Liver (tissue), 9 donors: Measurements from ENCODE around the gene NIPAL4. TPM values are rescaled to one million over a fixed set of nuclear protein-coding genes. Genes with fewer than 3 reads are reported as not detected.
A peak's percentile ranks its signal among the peaks of the same experiment; 100 is the strongest.

ENCODE experiments used
- DNase-seq: peaks from one replicate; pipeline ENCODE4 v3.0.0-alpha.2; 2017; ENCODE audit warnings: low spot score
- H3K27ac ChIP-seq, 2 donors: one replicate each; pipeline ENCODE4 v1.7.0; 2013; ENCODE audit warnings: inconsistent platforms in 2 of 2, low read length in 2 of 2, control low read depth in 1 of 2, low read depth in 1 of 2, mild to moderate bottlenecking in 1 of 2
- H3K27me3 ChIP-seq, 4 donors: one replicate each; pipeline versions ENCODE4 v1.6.1 to v1.7.0; 2013; ENCODE audit warnings: low read length in 3 of 4, inconsistent platforms in 1 of 4, mild to moderate bottlenecking in 1 of 4, moderate library complexity in 1 of 4; ENCODE audit not compliant: control insufficient read depth in 4 of 4, insufficient read depth in 4 of 4
- H3K36me3 ChIP-seq, 4 donors: one replicate each; pipeline versions ENCODE4 v1.6.1 to v1.7.0; 2013; ENCODE audit warnings: low read length in 3 of 4, mild to moderate bottlenecking in 3 of 4, low read depth in 1 of 4, moderate library complexity in 1 of 4; ENCODE audit not compliant: control insufficient read depth in 4 of 4, insufficient read depth in 3 of 4
- H3K4me1 ChIP-seq, 4 donors: one replicate each; pipeline versions ENCODE4 v1.6.1 to v1.7.0; 2013; ENCODE audit warnings: low read length in 3 of 4, mild to moderate bottlenecking in 3 of 4, moderate library complexity in 1 of 4; ENCODE audit not compliant: control insufficient read depth in 4 of 4, insufficient read depth in 4 of 4
- H3K4me3 ChIP-seq, 3 donors: one replicate each; pipeline versions ENCODE4 v1.6.1 to v1.7.0; 2013; ENCODE audit warnings: low read length in 3 of 3, control low read depth in 1 of 3, low read depth in 1 of 3, mild to moderate bottlenecking in 1 of 3
- H3K9ac ChIP-seq, 2 donors: one replicate each; pipeline ENCODE4 v1.7.0; 2013; ENCODE audit warnings: low read length in 2 of 2, mild to moderate bottlenecking in 2 of 2, moderate library complexity in 2 of 2, control low read depth in 1 of 2, low read depth in 1 of 2
- H3K9me3 ChIP-seq, 4 donors: one replicate each; pipeline versions ENCODE4 v1.6.1 to v1.7.0; 2013; ENCODE audit warnings: low read length in 3 of 4; ENCODE audit not compliant: control insufficient read depth in 4 of 4
- ATF3 ChIP-seq: IDR thresholded peaks from 2 replicates; pipeline ENCODE4 v1.6.1; 2016; ENCODE audit warnings: antibody characterized with exemption
- CTCF ChIP-seq: fragments of 150-350 bp; IDR thresholded peaks from 2 replicates; pipeline ENCODE4 v1.5.1; 2017; ENCODE audit warnings: improper control_type of control experiment, low read depth, low read length; ENCODE audit not compliant: missing input control
- EGR1 ChIP-seq, 2 donors: IDR thresholded peaks; 2 replicates each; pipeline ENCODE4 v1.6.1; 2016 to 2018; ENCODE audit warnings: antibody characterized with exemption in 2 of 2, low read depth in 2 of 2
- FOXA1 ChIP-seq: IDR thresholded peaks from 2 replicates; pipeline ENCODE4 v1.6.1; 2016; ENCODE audit warnings: antibody characterized with exemption
- FOXA2 ChIP-seq: IDR thresholded peaks from 2 replicates; pipeline ENCODE4 v1.6.1; 2016; ENCODE audit warnings: antibody characterized with exemption
- GABPA ChIP-seq, 2 donors: IDR thresholded peaks in 1 of 2; conservative IDR thresholded peaks in 1 of 2; 2 replicates each; pipeline ENCODE4 v1.6.1; 2016; ENCODE audit warnings: antibody characterized with exemption in 2 of 2, mild to moderate bottlenecking in 1 of 2, moderate library complexity in 1 of 2
- HNF4A ChIP-seq, 2 donors: conservative IDR thresholded peaks; 2 replicates each; pipeline ENCODE4 v1.6.1; 2016; ENCODE audit warnings: antibody characterized with exemption in 2 of 2, mild to moderate bottlenecking in 2 of 2
- HNF4G ChIP-seq: IDR thresholded peaks from 2 replicates; pipeline ENCODE4 v1.6.1; 2016; ENCODE audit warnings: antibody characterized with exemption
- JUND ChIP-seq, 2 donors: IDR thresholded peaks; 2 replicates each; pipeline ENCODE4 v1.6.1; 2016; ENCODE audit warnings: antibody characterized with exemption in 2 of 2
- NR2F2 ChIP-seq: IDR thresholded peaks from 2 replicates; pipeline ENCODE4 v1.6.1; 2016; ENCODE audit warnings: antibody characterized with exemption
- RAD21 ChIP-seq, 2 donors: IDR thresholded peaks; 2 replicates each; pipeline ENCODE4 v1.6.1; 2016; ENCODE audit warnings: antibody characterized with exemption in 2 of 2, mild to moderate bottlenecking in 2 of 2
- RXRA ChIP-seq, 2 donors: IDR thresholded peaks; 2 replicates each; pipeline ENCODE4 v1.6.1; 2017 to 2018; ENCODE audit warnings: antibody characterized with exemption in 2 of 2, mild to moderate bottlenecking in 1 of 2
- SP1 ChIP-seq: IDR thresholded peaks from 2 replicates; pipeline ENCODE4 v1.6.1; 2018; ENCODE audit warnings: antibody characterized with exemption, mild to moderate bottlenecking
- TAF1 ChIP-seq: conservative IDR thresholded peaks from 2 replicates; pipeline ENCODE4 v1.6.1; 2016; ENCODE audit warnings: antibody characterized with exemption, mild to moderate bottlenecking
- YY1 ChIP-seq: IDR thresholded peaks from 2 replicates; pipeline ENCODE4 v1.6.1; 2016; ENCODE audit warnings: antibody characterized with exemption, mild to moderate bottlenecking
- ZBTB33 ChIP-seq: IDR thresholded peaks from 2 replicates; pipeline ENCODE4 v1.6.1; 2016; ENCODE audit warnings: antibody characterized with exemption
- WGBS: extraction: QIAGEN DNeasy Blood & Tissue Kit; methylation state at CpG from one replicate; pipeline ENCODE4 v1.1.7; 2013; 5-methylcytosine and 5-hydroxymethylcytosine counted together
- polyA plus RNA-seq, 2 donors: library from polyadenylated mRNA; stranded (reverse) in 1 of 2; unstranded in 1 of 2; fragments of 200-250 nt in 1 of 2; fragments of >200 nt in 1 of 2; fragmentation: Nextera tagmentation in 1 of 2; extraction: Ambion mirVana in 1 of 2; gene quantifications; one replicate each; pipeline versions ENCODE4 v1.2.1 to v1.2.3, GENCODE V29; 2013 to 2015
- total RNA-seq, 2 donors: library from RNA; depleted of rRNA; stranded (reverse); fragments of >200 nt; gene quantifications; one replicate each; pipeline ENCODE4 v1.2.3, GENCODE V29; 2014
- TF ChIP-seq, protein P1 (sequence below): IDR thresholded peaks from 2 replicates; pipeline ENCODE4 v1.6.1; 2016; ENCODE audit warnings: antibody characterized with exemption
- TF ChIP-seq, protein P2 (sequence below): IDR thresholded peaks from 2 replicates; pipeline ENCODE4 v1.6.1; 2016; ENCODE audit warnings: antibody characterized with exemption, mild to moderate bottlenecking
- donor health status: healthy.
- donor health status: healthy.
- donor health status: healthy.
- donor health status: healthy.
- donor health status: healthy.

Gene NIPAL4
- total and polyA plus RNA-seq, 4 donors: not detected

DNA sequence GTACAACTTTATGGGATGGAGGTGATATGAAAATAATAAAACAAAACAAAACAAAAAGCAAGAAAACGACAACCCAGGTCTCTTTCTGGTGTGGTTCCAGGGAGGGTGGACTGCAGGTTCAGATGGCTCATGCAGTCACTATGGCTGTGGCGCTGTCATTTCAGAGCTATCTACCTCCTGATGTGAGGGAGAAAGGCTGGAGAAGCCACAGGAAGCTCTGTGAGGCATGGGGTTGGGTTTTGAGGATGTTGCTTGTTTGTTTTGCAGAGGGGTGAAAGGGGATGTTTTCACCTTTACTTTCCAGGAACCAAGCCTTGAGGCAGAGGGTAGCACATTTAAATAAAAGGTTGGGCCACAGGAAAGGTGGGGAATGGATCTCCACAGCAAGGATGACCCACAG is 18.7 kb downstream of the NIPAL4 start:
- Histone ChIP-seq H3K9me3 (no peaks in the 10 kb centered on the region), H3K27me3 (no peaks in the 10 kb centered on the region), H3K9ac (no peak overlapping the region), H3K4me3 (no peak overlapping the region), H3K27ac (peak overlapping the region; percentile 31 to 75), H3K4me1 (peaks cover 12 to 36% (median 32%) of the 10 kb centered on the region in 4 donors), H3K36me3 (no peaks in the 10 kb centered on the region)
- no peak for DNase-seq
- no peak for TF ChIP-seq TAF1
- 81% methylated on average over 2 of the region's 2 CpGs for WGBS

DNA sequence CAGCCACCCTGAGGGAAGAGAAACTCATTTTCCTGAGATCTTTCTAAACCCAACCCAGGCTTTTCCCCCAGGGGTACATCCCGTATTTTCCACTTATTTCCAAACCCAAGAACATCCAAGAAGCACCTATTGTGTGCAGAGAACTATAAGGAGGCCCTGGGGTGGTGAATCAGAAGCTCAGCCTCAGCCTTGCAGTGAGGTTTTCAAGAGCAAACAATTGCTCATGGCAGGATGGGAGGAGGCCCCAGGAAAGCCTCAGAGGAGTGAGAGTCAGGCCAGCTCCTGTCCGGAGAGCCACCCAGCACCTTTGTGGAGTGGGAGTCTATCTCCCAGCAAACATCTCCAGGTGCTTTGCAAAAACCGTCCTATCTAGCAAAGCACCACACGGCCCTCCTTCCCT is 19.2 kb downstream of the NIPAL4 start:
- peak overlapping the region; percentile 49 to 75 for H3K27ac ChIP-seq
- no peaks in the 10 kb centered on the region for H3K27me3 ChIP-seq
- H3K4me3 ChIP-seq: no peak overlapping the region
- no peak overlapping the region for H3K9ac ChIP-seq
- H3K4me1 ChIP-seq: peaks cover 12 to 36% (median 32%) of the 10 kb centered on the region in 4 donors
- TF ChIP-seq FOXA1 (no peak), RXRA (IDR thresholded peaks at IDR 0.05) (no peak), CTCF (no peak), NR2F2 (no peak), HNF4A (conservative IDR thresholded peaks at IDR 0.05) (no peak), ZBTB33 (no peak), JUND (IDR thresholded peaks at IDR 0.05) (no peak), SP1 (no peak), HNF4G (no peak), ATF3 (no peak), RAD21 (IDR thresholded peaks at IDR 0.05) (no peak), FOXA2 (no peak), YY1 (no peak), TAF1 (no peak), GABPA (IDR thresholded peaks at IDR 0.05 in 1 of 2, conservative IDR thresholded peaks at IDR 0.05 in 1 of 2) (no peak), EGR1 (IDR thresholded peaks at IDR 0.05; ENCODE audit: low read depth in 2 of 2) (no peak)
- TF ChIP-seq, protein P1, sequence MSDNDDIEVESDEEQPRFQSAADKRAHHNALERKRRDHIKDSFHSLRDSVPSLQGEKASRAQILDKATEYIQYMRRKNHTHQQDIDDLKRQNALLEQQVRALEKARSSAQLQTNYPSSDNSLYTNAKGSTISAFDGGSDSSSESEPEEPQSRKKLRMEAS: no peak
- TF ChIP-seq, protein P2, sequence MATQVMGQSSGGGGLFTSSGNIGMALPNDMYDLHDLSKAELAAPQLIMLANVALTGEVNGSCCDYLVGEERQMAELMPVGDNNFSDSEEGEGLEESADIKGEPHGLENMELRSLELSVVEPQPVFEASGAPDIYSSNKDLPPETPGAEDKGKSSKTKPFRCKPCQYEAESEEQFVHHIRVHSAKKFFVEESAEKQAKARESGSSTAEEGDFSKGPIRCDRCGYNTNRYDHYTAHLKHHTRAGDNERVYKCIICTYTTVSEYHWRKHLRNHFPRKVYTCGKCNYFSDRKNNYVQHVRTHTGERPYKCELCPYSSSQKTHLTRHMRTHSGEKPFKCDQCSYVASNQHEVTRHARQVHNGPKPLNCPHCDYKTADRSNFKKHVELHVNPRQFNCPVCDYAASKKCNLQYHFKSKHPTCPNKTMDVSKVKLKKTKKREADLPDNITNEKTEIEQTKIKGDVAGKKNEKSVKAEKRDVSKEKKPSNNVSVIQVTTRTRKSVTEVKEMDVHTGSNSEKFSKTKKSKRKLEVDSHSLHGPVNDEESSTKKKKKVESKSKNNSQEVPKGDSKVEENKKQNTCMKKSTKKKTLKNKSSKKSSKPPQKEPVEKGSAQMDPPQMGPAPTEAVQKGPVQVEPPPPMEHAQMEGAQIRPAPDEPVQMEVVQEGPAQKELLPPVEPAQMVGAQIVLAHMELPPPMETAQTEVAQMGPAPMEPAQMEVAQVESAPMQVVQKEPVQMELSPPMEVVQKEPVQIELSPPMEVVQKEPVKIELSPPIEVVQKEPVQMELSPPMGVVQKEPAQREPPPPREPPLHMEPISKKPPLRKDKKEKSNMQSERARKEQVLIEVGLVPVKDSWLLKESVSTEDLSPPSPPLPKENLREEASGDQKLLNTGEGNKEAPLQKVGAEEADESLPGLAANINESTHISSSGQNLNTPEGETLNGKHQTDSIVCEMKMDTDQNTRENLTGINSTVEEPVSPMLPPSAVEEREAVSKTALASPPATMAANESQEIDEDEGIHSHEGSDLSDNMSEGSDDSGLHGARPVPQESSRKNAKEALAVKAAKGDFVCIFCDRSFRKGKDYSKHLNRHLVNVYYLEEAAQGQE: no peak
- no peaks in the 10 kb centered on the region for H3K36me3 ChIP-seq
- no peak for DNase-seq
- 78% methylated on average over 4 of the region's 4 CpGs for WGBS
- H3K9me3 ChIP-seq: no peaks in the 10 kb centered on the region
